GM12892 (cell line): ENCODE results near the gene FKBP2.

ENCODE experiments used
- POLR2A ChIP-seq: IDR thresholded peaks from 2 replicates; pipeline ENCODE4 v1.6.1; 2011; ENCODE audit warnings: low read depth, low read length, control low read depth
- TAF1 ChIP-seq: IDR thresholded peaks from 2 replicates; pipeline ENCODE4 v1.6.1; 2011; ENCODE audit warnings: low read depth, mild to moderate bottlenecking, control low read depth, low read length, borderline replicate concordance

- peak; percentile 70 for TF ChIP-seq POLR2A
- no peak for TF ChIP-seq TAF1
These were observed 16.6 kb upstream of the FKBP2 start for GRCh38 chr11:64224151-64224890.
